HG02870 (cell line): ENCODE measurements around the gene STIMATE.

ENCODE experiments used
- ATAC-seq: cut with Tn5 transposase; IDR thresholded peaks from one replicate; pipeline ENCODE4 v1.9.1; 2021; ENCODE audit warnings: mild to moderate bottlenecking, moderate library complexity; ENCODE audit not compliant: unreplicated experiment

Gene STIMATE

GRCh38 chr3:52793702-52794611 is 103.4 kb downstream of the STIMATE start:
- ATAC-seq, result no peak

GRCh38 chr3:52792961-52793695 is 104.2 kb downstream of the STIMATE start:
- no peak for ATAC-seq

- ATAC-seq, result no peak
Observed at GRCh38 chr3:52792413-52792812, 104.9 kb downstream of the STIMATE start.

DNA sequence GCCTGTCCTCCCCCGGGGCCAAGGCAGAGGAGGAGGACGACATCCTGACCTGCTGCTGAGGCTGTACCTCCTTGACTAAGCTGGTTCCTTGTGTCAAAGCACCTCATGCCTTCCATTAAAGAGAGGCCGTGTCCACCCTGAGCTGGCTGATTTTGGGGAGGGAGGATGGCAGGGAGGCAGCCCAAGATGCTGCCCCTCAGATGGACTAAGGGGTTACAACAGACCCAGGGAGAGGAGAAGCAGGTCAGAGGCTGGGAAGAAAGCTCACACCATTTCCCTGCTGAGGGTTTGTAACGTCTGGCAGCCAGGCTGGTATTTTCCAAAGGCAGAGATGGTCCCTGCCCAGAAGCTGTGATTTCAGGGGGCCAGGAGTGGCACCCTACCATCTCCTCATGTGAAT is 105.4 kb downstream of the STIMATE start:
- ATAC-seq, result no peak

- ATAC-seq, result no peak
Observed at GRCh38 chr3:52791366-52791765, 106.0 kb downstream of the STIMATE start.

GRCh38 chr3:52790741-52791140 is 106.6 kb downstream of the STIMATE start:
- ATAC-seq, result no peak

DNA sequence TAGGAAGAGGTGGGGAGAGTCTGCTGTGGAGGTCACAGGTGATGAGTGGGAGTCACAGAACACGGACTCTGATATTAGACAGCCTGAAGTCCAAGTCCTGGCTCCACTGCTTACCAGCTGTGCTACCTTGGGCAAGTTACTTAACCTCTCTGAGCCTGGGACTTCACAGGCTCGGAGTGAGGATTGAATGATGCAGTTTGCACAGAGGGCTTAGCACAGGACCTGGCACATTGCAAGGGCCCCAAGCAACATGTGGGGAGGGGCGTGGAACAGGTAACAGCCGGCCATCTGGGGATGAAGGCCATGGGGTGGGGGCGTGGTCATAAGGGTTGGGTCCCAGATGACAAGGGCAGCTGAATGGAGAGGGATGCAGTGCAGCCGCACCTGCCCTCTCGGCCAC is 107.0 kb downstream of the STIMATE start:
- ATAC-seq, result no peak

DNA sequence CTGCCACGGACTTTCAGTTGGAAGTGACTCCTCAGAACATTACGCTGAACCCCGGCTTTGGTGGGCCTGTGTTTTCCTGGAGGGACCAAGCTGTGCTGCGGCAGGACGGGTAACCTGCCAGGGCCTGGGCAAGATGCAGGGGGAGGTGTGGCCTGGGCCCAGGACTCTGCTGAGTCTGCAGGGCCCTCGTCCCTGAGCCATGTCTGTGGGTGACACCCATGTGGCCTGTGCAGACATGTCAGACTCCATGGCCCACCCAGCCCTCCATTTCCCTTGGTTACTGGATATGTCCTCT is 107.7 kb downstream of the STIMATE start:
- no peak for ATAC-seq

DNA sequence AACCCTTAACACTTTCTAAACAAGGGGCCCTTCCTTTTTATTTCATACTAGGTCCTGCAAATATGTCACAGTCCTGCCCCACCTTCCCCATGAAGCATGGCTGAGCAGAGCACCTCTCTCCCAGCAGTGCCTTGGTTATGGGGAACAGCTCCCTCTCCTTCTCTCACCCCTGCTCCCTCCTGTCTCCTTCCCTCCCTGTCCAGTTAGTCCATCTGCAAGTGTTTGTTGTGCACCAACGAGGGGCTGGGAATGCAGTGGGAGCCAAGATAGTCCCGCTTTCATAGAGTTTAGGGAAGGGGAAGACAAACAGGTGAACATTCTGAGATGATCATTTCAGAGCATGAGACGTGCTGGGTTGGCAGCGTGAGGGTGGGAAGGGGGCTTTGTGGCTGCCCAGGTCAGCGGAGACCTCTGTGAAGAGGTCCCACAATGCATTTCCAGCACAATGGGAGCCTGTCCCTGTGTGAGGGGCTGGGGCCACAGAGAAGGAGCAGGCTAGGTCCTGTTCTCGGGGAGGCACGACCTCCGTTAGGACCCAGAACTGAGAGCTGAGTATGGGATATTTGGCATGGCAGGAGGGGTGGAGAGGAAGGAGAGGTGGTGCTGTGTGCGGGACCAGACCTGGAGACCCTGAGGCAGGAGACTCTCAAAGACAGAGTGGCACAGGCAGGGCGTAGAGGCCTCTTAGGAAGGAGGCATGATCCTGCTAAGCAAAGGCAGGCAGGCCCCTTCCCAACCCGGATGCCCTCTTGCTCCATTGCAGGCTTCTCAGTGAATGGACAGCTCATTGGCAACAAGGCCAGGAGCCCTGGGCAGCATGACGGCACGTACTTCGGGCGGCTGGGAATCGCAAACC is 108.2 kb downstream of the STIMATE start:
- ATAC-seq, result no peak

- ATAC-seq, result no peak
Observed at GRCh38 chr3:52787672-52788625, 109.4 kb downstream of the STIMATE start.

GRCh38 chr3:52787246-52787645 is 110.1 kb downstream of the STIMATE start:
- no peak for ATAC-seq
